GM13976 (cell line): ENCODE data around the gene RGS9BP.
"Not testable (repeated sequence)": the region's sequence is repeated elsewhere in the genome, so short reads cannot be mapped to it uniquely, and the experiment has no call there.

Experiments used
- DNase-seq: peaks from one replicate; pipeline ENCODE4 v3.0.0; 2012; ENCODE audit warnings: low spot score
- CTCF ChIP-seq: IDR thresholded peaks from 2 replicates; pipeline ENCODE4 v1.5.1; 2012; ENCODE audit warnings: borderline replicate concordance, mild to moderate bottlenecking; ENCODE audit not compliant: insufficient read depth; ENCODE audit errors: extremely low read depth, missing control alignments, control extremely low read depth
- in situ Hi-C: fragments of 300-500 bp; cut with MboI; formaldehyde crosslinking; loops from one replicate; pipeline ENCODE4 v1.12.0; 2022; ENCODE audit warnings: low sequenced_read_pairs, mixed read lengths, inconsistent platforms; ENCODE audit not compliant: unreplicated experiment

Gene RGS9BP

GRCh38 chr19:32652894-32653598 is 22.6 kb upstream of the RGS9BP start:
- DNase-seq: no peak
- TF ChIP-seq CTCF: no peak
- in situ Hi-C loops: no loop called here

- in situ Hi-C loops: no loop called here
- no peak for DNase-seq
- no peak for TF ChIP-seq CTCF
Observed at GRCh38 chr19:32653599-32653915, 22.1 kb upstream of the RGS9BP start.

- in situ Hi-C loops, DNase-seq: not testable (repeated sequence)
Observed at GRCh38 chr19:32656379-32656778, 19.3 kb upstream of the RGS9BP start.

- in situ Hi-C loops: no loop called here
- TF ChIP-seq CTCF: no peak
- DNase-seq: no peak
Observed at GRCh38 chr19:32658075-32658474, 17.6 kb upstream of the RGS9BP start.

- no peak for DNase-seq
- in situ Hi-C loops: no loop called here
- no peak for TF ChIP-seq CTCF
Observed at GRCh38 chr19:32658527-32658926, 17.1 kb upstream of the RGS9BP start.

GRCh38 chr19:32661318-32661717 is 14.3 kb upstream of the RGS9BP start:
- DNase-seq: no peak
- in situ Hi-C loops: no loop called here
- no peak for TF ChIP-seq CTCF

GRCh38 chr19:32662186-32662585 is 13.5 kb upstream of the RGS9BP start:
- TF ChIP-seq CTCF: no peak
- in situ Hi-C loops: no loop called here
- no peak for DNase-seq

GRCh38 chr19:32666084-32666483 is 9.6 kb upstream of the RGS9BP start:
- in situ Hi-C loops: no loop called here
- TF ChIP-seq CTCF: no peak
- DNase-seq: no peak
